Measurements from ENCODE around the gene SNRPB. TPM values are rescaled to one million over a fixed set of nuclear protein-coding genes. Genes with fewer than 3 reads are reported as not detected.

The SNRPB gene
- total RNA-seq, 1 donor from 2014 or later, result 103 TPM

- TF ChIP-seq CTCF (IDR thresholded peaks at IDR 0.05), result no peak
- Mint-ChIP-seq H3K27ac (ENCODE audit: unreplicated experiment) (no peak overlapping the region), H3K9me3 (ENCODE audit: low read depth) (peaks cover 4% of the 10 kb centered on the region), H3K36me3 (ENCODE audit: low read depth) (no peaks in the 10 kb centered on the region), H3K4me3 (ENCODE audit: unreplicated experiment) (no peak overlapping the region), H3K27me3 (ENCODE audit: low read depth) (peaks cover 16% of the 10 kb centered on the region), H3K4me1 (ENCODE audit: low read depth) (no peaks in the 10 kb centered on the region)
- no peak for DNase-seq (ENCODE audit: low spot score)
These were observed 40.1 kb downstream of the SNRPB start for GRCh38 chr20:2430538-2430937.

GRCh38 chr20:2429051-2429450 is 41.5 kb downstream of the SNRPB start:
- H3K27ac Mint-ChIP-seq (ENCODE audit: unreplicated experiment), result no peak overlapping the region
- H3K4me3 Mint-ChIP-seq (ENCODE audit: unreplicated experiment), result no peak overlapping the region
- H3K9me3 Mint-ChIP-seq (ENCODE audit: low read depth), result peaks cover 4% of the 10 kb centered on the region
- no peaks in the 10 kb centered on the region for H3K36me3 Mint-ChIP-seq (ENCODE audit: low read depth)
- no peak for DNase-seq (ENCODE audit: low spot score)
- H3K27me3 Mint-ChIP-seq (ENCODE audit: low read depth), result peaks cover 17% of the 10 kb centered on the region
- TF ChIP-seq CTCF (IDR thresholded peaks at IDR 0.05), result no peak
- no peaks in the 10 kb centered on the region for H3K4me1 Mint-ChIP-seq (ENCODE audit: low read depth)

DNA sequence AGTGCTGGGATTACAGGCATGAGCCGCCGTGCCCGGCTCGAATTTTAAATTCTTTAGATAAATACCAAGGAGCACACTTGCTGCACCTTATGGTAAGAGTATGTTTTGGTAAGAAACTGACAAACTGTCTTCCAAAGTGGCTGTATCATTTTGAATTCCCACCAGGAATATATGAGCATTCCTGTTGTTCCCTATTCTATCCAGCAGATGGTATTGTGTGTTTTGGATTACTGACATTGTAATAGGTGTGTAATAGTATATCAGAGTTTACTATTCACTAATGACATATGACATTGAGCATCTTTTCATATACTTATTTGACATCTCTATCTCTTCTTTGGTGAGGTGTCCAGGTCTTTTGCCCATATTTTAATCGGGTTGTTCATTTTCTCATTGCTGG is 49.3 kb downstream of the SNRPB start:
- Mint-ChIP-seq H3K27ac (ENCODE audit: unreplicated experiment) (no peak overlapping the region), H3K4me3 (ENCODE audit: unreplicated experiment) (no peak overlapping the region), H3K36me3 (ENCODE audit: low read depth) (no peaks in the 10 kb centered on the region), H3K4me1 (ENCODE audit: low read depth) (no peaks in the 10 kb centered on the region), H3K27me3 (ENCODE audit: low read depth) (peaks cover 19% of the 10 kb centered on the region), H3K9me3 (ENCODE audit: low read depth) (peaks cover 10% of the 10 kb centered on the region)
- TF ChIP-seq CTCF (IDR thresholded peaks at IDR 0.05), result peak; percentile 56
- no peak for DNase-seq (ENCODE audit: low spot score)

GRCh38 chr20:2420510-2420909 is 50.1 kb downstream of the SNRPB start:
- no peak for DNase-seq (ENCODE audit: low spot score)
- Mint-ChIP-seq H3K4me3 (ENCODE audit: unreplicated experiment) (no peak overlapping the region), H3K4me1 (ENCODE audit: low read depth) (no peaks in the 10 kb centered on the region), H3K36me3 (ENCODE audit: low read depth) (no peaks in the 10 kb centered on the region), H3K27ac (ENCODE audit: unreplicated experiment) (no peak overlapping the region), H3K9me3 (ENCODE audit: low read depth) (peaks cover 6% of the 10 kb centered on the region), H3K27me3 (ENCODE audit: low read depth) (peaks cover 26% of the 10 kb centered on the region)
- TF ChIP-seq CTCF (IDR thresholded peaks at IDR 0.05), result no peak

- H3K27ac Mint-ChIP-seq (ENCODE audit: unreplicated experiment), result no peak overlapping the region
- H3K36me3 Mint-ChIP-seq (ENCODE audit: low read depth), result no peaks in the 10 kb centered on the region
- TF ChIP-seq CTCF (IDR thresholded peaks at IDR 0.05), result no peak
- H3K27me3 Mint-ChIP-seq (ENCODE audit: low read depth), result peaks cover 32% of the 10 kb centered on the region
- no peak for DNase-seq (ENCODE audit: low spot score)
- H3K4me1 Mint-ChIP-seq (ENCODE audit: low read depth), result no peaks in the 10 kb centered on the region
- no peak overlapping the region for H3K4me3 Mint-ChIP-seq (ENCODE audit: unreplicated experiment)
- peaks cover 3% of the 10 kb centered on the region for H3K9me3 Mint-ChIP-seq (ENCODE audit: low read depth)
These were observed 52.2 kb downstream of the SNRPB start for GRCh38 chr20:2418388-2418787.
